Common myeloid progenitor, CD34-positive (primary cell): ENCODE data around the gene TFEB.

Source experiments
- CTCF ChIA-PET: fragments of 350-600 bp; sonication (Branson Sonifier 250); formaldehyde crosslinking; loops from one replicate; lab custom pipeline; 2021; ENCODE audit warnings: antibody characterized with exemption; lab: Charles Lee
- POLR2A ChIA-PET: fragments of 350-600 bp; sonication (Branson Sonifier 250); formaldehyde crosslinking; loops from one replicate; lab custom pipeline; 2021; ENCODE audit warnings: antibody characterized with exemption; lab: Charles Lee
- DNase-seq, 3 donors: peaks; one replicate each; pipeline versions ENCODE4 v3.0.0 to v3.0.0-alpha.2; 2013
- H3K27ac ChIP-seq, 2 experiments: 1 replicate in 1 of 2; 2 replicates in 1 of 2; pipeline ENCODE4 v1.7.0; 2013; ENCODE audit warnings: inconsistent platforms in 2 of 2, low read length in 2 of 2, mild to moderate bottlenecking in 2 of 2, low read depth in 1 of 2, moderate library complexity in 1 of 2; ENCODE audit not compliant: severe bottlenecking in 2 of 2, insufficient read depth in 1 of 2, poor library complexity in 1 of 2
- H3K27me3 ChIP-seq, 5 experiments: replicated peaks in 2 of 5; 1 replicate in 3 of 5; 2 replicates in 2 of 5; pipeline versions ENCODE4 v1.6.1 to v1.7.0; 2013; ENCODE audit warnings: low read length in 4 of 5, mild to moderate bottlenecking in 2 of 5, moderate library complexity in 2 of 5, inconsistent platforms in 1 of 5; ENCODE audit not compliant: insufficient read depth in 5 of 5, control insufficient read depth in 4 of 5
- H3K36me3 ChIP-seq, 4 experiments: 1 replicate in 2 of 4; 2 replicates in 2 of 4; pipeline versions ENCODE4 v1.6.1 to v1.7.0; 2013; ENCODE audit warnings: low read length in 3 of 4, control low read depth in 1 of 4, mild to moderate bottlenecking in 1 of 4; ENCODE audit not compliant: control insufficient read depth in 4 of 4, insufficient read depth in 4 of 4
- H3K4me1 ChIP-seq, 4 experiments: 1 replicate in 3 of 4; 2 replicates in 1 of 4; pipeline versions ENCODE4 v1.6.1 to v1.7.1; 2013; ENCODE audit warnings: low read length in 3 of 4, mild to moderate bottlenecking in 3 of 4, control low read depth in 1 of 4, inconsistent platforms in 1 of 4, moderate library complexity in 1 of 4; ENCODE audit not compliant: control insufficient read depth in 4 of 4, insufficient read depth in 4 of 4; ENCODE audit errors: control extremely low read depth in 1 of 4
- H3K4me3 ChIP-seq, 7 experiments: 1 replicate in 4 of 7; 2 replicates in 3 of 7; pipeline versions ENCODE4 v1.5.1 to v1.7.0; 2013; ENCODE audit warnings: mild to moderate bottlenecking in 7 of 7, low read length in 6 of 7, moderate library complexity in 6 of 7, inconsistent platforms in 2 of 7, low read depth in 2 of 7, control low read depth in 1 of 7; ENCODE audit not compliant: insufficient read depth in 4 of 7, control insufficient read depth in 1 of 7; ENCODE audit errors: extremely low read depth in 1 of 7
- H3K9me3 ChIP-seq, 5 experiments: 1 replicate in 4 of 5; 2 replicates in 1 of 5; pipeline versions ENCODE4 v1.6.1 to v1.7.1; 2013; ENCODE audit warnings: low read length in 4 of 5, mild to moderate bottlenecking in 2 of 5, inconsistent platforms in 1 of 5, low read depth in 1 of 5, moderate library complexity in 1 of 5; ENCODE audit not compliant: control insufficient read depth in 4 of 5, insufficient read depth in 2 of 5; ENCODE audit errors: control extremely low read depth in 1 of 5
- WGBS: methylation state at CpG from one replicate; pipeline ENCODE4 v1.1.5; 2013; ENCODE audit not compliant: insufficient coverage; 5-methylcytosine and 5-hydroxymethylcytosine counted together

The TFEB gene

GRCh38 chr6:41648070-41648585, 87.3 kb downstream of the TFEB start:
- WGBS: 100% methylated on average over 5 of the region's 7 CpGs
- DNase-seq: no peak
- no peaks in the 10 kb centered on the region for H3K27me3 ChIP-seq
- H3K4me3 ChIP-seq: no peak overlapping the region
- H3K27ac ChIP-seq: no peak overlapping the region
- POLR2A ChIA-PET: no interaction called here
- H3K36me3 ChIP-seq: peaks cover 0 to 11% (median 0%) of the 10 kb centered on the region in 4 experiments
- CTCF ChIA-PET: interaction anchor here (0.6 to 2.3 kb wide), 4 partner anchors 9 to 35 kb away, joined by 3 to 7 read pairs (median 4); no protein-coding TSS in a partner anchor
- H3K4me1 ChIP-seq: peaks cover 0 to 12% (median under 1%) of the 10 kb centered on the region in 4 experiments
- H3K9me3 ChIP-seq: no peaks in the 10 kb centered on the region

- Histone ChIP-seq H3K36me3 (peaks cover 0 to 11% (median 0%) of the 10 kb centered on the region in 4 experiments), H3K27ac (no peak overlapping the region), H3K9me3 (no peaks in the 10 kb centered on the region), H3K4me3 (no peak overlapping the region), H3K4me1 (peaks cover 0 to 22% (median 2%) of the 10 kb centered on the region in 4 experiments), H3K27me3 (peaks cover 0 to 2% (median 0%) of the 10 kb centered on the region in 5 experiments)
- POLR2A ChIA-PET: no interaction called here
- whole genome bisulfite sequencing: 100% methylated on average over 6 of the region's 9 CpGs
- CTCF ChIA-PET: interaction anchor here (0.9 to 1.3 kb wide), 2 partner anchors 25 to 38 kb away, joined by 3 read pairs; no protein-coding TSS in a partner anchor
- DNase-seq: no peak
Measured at GRCh38 chr6:41647061-41647511, 88.3 kb downstream of the TFEB start.

- Histone ChIP-seq H3K4me1 (peaks cover 0 to 22% (median 2%) of the 10 kb centered on the region in 4 experiments), H3K9me3 (no peaks in the 10 kb centered on the region), H3K27ac (no peak overlapping the region), H3K36me3 (peaks cover 0 to 11% (median 0%) of the 10 kb centered on the region in 4 experiments), H3K27me3 (peaks cover 0 to 7% (median 2%) of the 10 kb centered on the region in 5 experiments), H3K4me3 (no peak overlapping the region)
- WGBS: 98% methylated on average over 10 of the region's 14 CpGs
- no peak for DNase-seq
- ChIA-PET CTCF (interaction anchor here (0.9 to 1.3 kb wide), 2 partner anchors 24 to 37 kb away, joined by 3 read pairs; no protein-coding TSS in a partner anchor), POLR2A (no interaction called here)
Measured at GRCh38 chr6:41646026-41646795, 89.2 kb downstream of the TFEB start.

GRCh38 chr6:41645007-41645618, 90.3 kb downstream of the TFEB start:
- Histone ChIP-seq H3K36me3 (peaks cover 0 to 11% (median 0%) of the 10 kb centered on the region in 4 experiments), H3K4me1 (peaks cover 0 to 22% (median 2%) of the 10 kb centered on the region in 4 experiments), H3K4me3 (no peak overlapping the region), H3K27me3 (peaks cover 0 to 17% (median 2%) of the 10 kb centered on the region in 5 experiments), H3K9me3 (no peaks in the 10 kb centered on the region), H3K27ac (no peak overlapping the region)
- DNase-seq: no peak
- CTCF ChIA-PET: no interaction called here
- WGBS: 96% methylated on average over 11 of the region's 12 CpGs
- POLR2A ChIA-PET: no interaction called here

GRCh38 chr6:41644297-41644879, 91.0 kb downstream of the TFEB start:
- POLR2A ChIA-PET: no interaction called here
- WGBS: 84% methylated on average over 2 of the region's 4 CpGs
- DNase-seq: no peak
- H3K9me3 ChIP-seq: no peaks in the 10 kb centered on the region
- peaks cover 0 to 25% (median 5%) of the 10 kb centered on the region in 5 experiments for H3K27me3 ChIP-seq
- peaks cover 0 to 7% (median 0%) of the 10 kb centered on the region in 4 experiments for H3K36me3 ChIP-seq
- no peak overlapping the region for H3K4me3 ChIP-seq
- H3K4me1 ChIP-seq: peaks cover 0 to 23% (median 3%) of the 10 kb centered on the region in 4 experiments
- CTCF ChIA-PET: no interaction called here
- no peak overlapping the region for H3K27ac ChIP-seq

GRCh38 chr6:41643899-41644269, 91.5 kb downstream of the TFEB start:
- ChIA-PET CTCF (no interaction called here), POLR2A (no interaction called here)
- peaks cover 0 to 28% (median 8%) of the 10 kb centered on the region in 4 experiments for H3K4me1 ChIP-seq
- no peaks in the 10 kb centered on the region for H3K9me3 ChIP-seq
- H3K27me3 ChIP-seq: peaks cover 0 to 30% (median 7%) of the 10 kb centered on the region in 5 experiments
- H3K36me3 ChIP-seq: peaks cover 0 to 3% (median 0%) of the 10 kb centered on the region in 4 experiments
- H3K27ac ChIP-seq: no peak overlapping the region
- H3K4me3 ChIP-seq: no peak overlapping the region
- no peak for DNase-seq
- WGBS: 98% methylated on average over 4 of the region's 4 CpGs
